ENCODE measurements around the gene POTEM. TPM values are rescaled to one million over a fixed set of nuclear protein-coding genes. Genes with fewer than 3 reads are reported as not detected.
"Not testable (repeated sequence)": the region's sequence is repeated elsewhere in the genome, so short reads cannot be mapped to it uniquely, and the experiment has no call there.

Gene POTEM
- total RNA-seq, 1 donor from 2014 or later = not detected

- not testable (repeated sequence) for H3K27ac Mint-ChIP-seq; H4K20me1 ChIP-seq (ENCODE audit: low read depth); H3K27me3 Mint-ChIP-seq (ENCODE audit: insufficient read depth, low read depth); H3K9me3 ChIP-seq (ENCODE audit: low read depth); H3K36me3 Mint-ChIP-seq; H3K4me2 ChIP-seq; H3F3A ChIP-seq (ENCODE audit: low read depth); H3K4me3 ChIP-seq; H3K9ac ChIP-seq; H3K4me1 ChIP-seq; DNase-seq (ENCODE audit: low spot score); H3K9me3 Mint-ChIP-seq; H2AFZ ChIP-seq (replicated peaks); H3K79me2 ChIP-seq (ENCODE audit: low read depth); H3K27ac ChIP-seq; H3K4me3 Mint-ChIP-seq; H3K27me3 ChIP-seq; H3K36me3 ChIP-seq; H3K4me1 Mint-ChIP-seq
These were observed 44.5 kb downstream of the POTEM start for GRCh38 chr14:19011703-19012102.

GRCh38 chr14:19015185-19015584, 48.0 kb downstream of the POTEM start:
- not testable (repeated sequence) for H3K4me2 ChIP-seq; DNase-seq (ENCODE audit: low spot score); H3K27me3 ChIP-seq; H3K4me1 Mint-ChIP-seq; H3K4me3 Mint-ChIP-seq; H3K79me2 ChIP-seq (ENCODE audit: low read depth); H2AFZ ChIP-seq (replicated peaks); H3F3A ChIP-seq (ENCODE audit: low read depth); H3K9ac ChIP-seq; H3K27me3 Mint-ChIP-seq (ENCODE audit: insufficient read depth, low read depth); H3K4me3 ChIP-seq; H3K9me3 Mint-ChIP-seq; H3K27ac Mint-ChIP-seq; H3K4me1 ChIP-seq; H3K27ac ChIP-seq; H3K9me3 ChIP-seq (ENCODE audit: low read depth); H4K20me1 ChIP-seq (ENCODE audit: low read depth); H3K36me3 ChIP-seq; H3K36me3 Mint-ChIP-seq

GRCh38 chr14:19025080-19025589, 57.9 kb downstream of the POTEM start:
- H3K9me3 Mint-ChIP-seq, H3K36me3 Mint-ChIP-seq: not testable (repeated sequence)

GRCh38 chr14:19026649-19027351, 59.6 kb downstream of the POTEM start:
- H3K9ac ChIP-seq; H3K36me3 ChIP-seq; H3K4me1 Mint-ChIP-seq; DNase-seq (ENCODE audit: low spot score); H3K4me1 ChIP-seq; H3K27me3 Mint-ChIP-seq (ENCODE audit: insufficient read depth, low read depth); H3K4me3 ChIP-seq; H3K27ac ChIP-seq; H3K4me2 ChIP-seq; H3K9me3 ChIP-seq (ENCODE audit: low read depth); H3K36me3 Mint-ChIP-seq; H3F3A ChIP-seq (ENCODE audit: low read depth); H2AFZ ChIP-seq (replicated peaks); H3K27me3 ChIP-seq; H3K79me2 ChIP-seq (ENCODE audit: low read depth); H3K4me3 Mint-ChIP-seq; H3K9me3 Mint-ChIP-seq; H3K27ac Mint-ChIP-seq; H4K20me1 ChIP-seq (ENCODE audit: low read depth): not testable (repeated sequence)

More at GRCh38 chr14:19025080-19025589, 57.9 kb downstream of the POTEM start:
- not testable (repeated sequence) for H3K27me3 ChIP-seq; H3K27ac Mint-ChIP-seq; H3K4me1 Mint-ChIP-seq; H3K27ac ChIP-seq; H4K20me1 ChIP-seq (ENCODE audit: low read depth); H3K9me3 ChIP-seq (ENCODE audit: low read depth); H3K4me3 Mint-ChIP-seq; DNase-seq (ENCODE audit: low spot score); H2AFZ ChIP-seq (replicated peaks); H3K36me3 ChIP-seq; H3K79me2 ChIP-seq (ENCODE audit: low read depth); H3K9ac ChIP-seq; H3F3A ChIP-seq (ENCODE audit: low read depth); H3K4me1 ChIP-seq; H3K4me2 ChIP-seq; H3K27me3 Mint-ChIP-seq (ENCODE audit: insufficient read depth, low read depth); H3K4me3 ChIP-seq

GRCh38 chr14:19027895-19028294, 60.7 kb downstream of the POTEM start:
- H4K20me1 ChIP-seq (ENCODE audit: low read depth); H3K27ac Mint-ChIP-seq; H3K27me3 ChIP-seq; H2AFZ ChIP-seq (replicated peaks); H3K9ac ChIP-seq; H3K27ac ChIP-seq; H3K36me3 ChIP-seq; H3K27me3 Mint-ChIP-seq (ENCODE audit: insufficient read depth, low read depth); H3K79me2 ChIP-seq (ENCODE audit: low read depth); H3F3A ChIP-seq (ENCODE audit: low read depth); H3K9me3 Mint-ChIP-seq; H3K4me2 ChIP-seq; H3K36me3 Mint-ChIP-seq; H3K4me1 Mint-ChIP-seq; H3K9me3 ChIP-seq (ENCODE audit: low read depth); H3K4me3 ChIP-seq; DNase-seq (ENCODE audit: low spot score); H3K4me1 ChIP-seq; H3K4me3 Mint-ChIP-seq: not testable (repeated sequence)

GRCh38 chr14:19036811-19037382, 69.7 kb downstream of the POTEM start:
- not testable (repeated sequence) for H3K27ac ChIP-seq; H3F3A ChIP-seq (ENCODE audit: low read depth); H3K36me3 Mint-ChIP-seq; DNase-seq (ENCODE audit: low spot score); H3K4me1 Mint-ChIP-seq; H3K27me3 ChIP-seq; H3K9me3 ChIP-seq (ENCODE audit: low read depth); H4K20me1 ChIP-seq (ENCODE audit: low read depth); H3K36me3 ChIP-seq; H3K27me3 Mint-ChIP-seq (ENCODE audit: insufficient read depth, low read depth); H3K27ac Mint-ChIP-seq; H3K9me3 Mint-ChIP-seq; H3K4me1 ChIP-seq; H2AFZ ChIP-seq (replicated peaks); H3K4me3 ChIP-seq; H3K79me2 ChIP-seq (ENCODE audit: low read depth); H3K4me3 Mint-ChIP-seq; H3K4me2 ChIP-seq; H3K9ac ChIP-seq

GRCh38 chr14:19038060-19038664, 70.9 kb downstream of the POTEM start:
- not testable (repeated sequence) for H3K79me2 ChIP-seq (ENCODE audit: low read depth); H3K9ac ChIP-seq; H3K4me1 ChIP-seq; H3K4me1 Mint-ChIP-seq; H2AFZ ChIP-seq (replicated peaks); H4K20me1 ChIP-seq (ENCODE audit: low read depth); DNase-seq (ENCODE audit: low spot score); H3K27me3 ChIP-seq; H3K27me3 Mint-ChIP-seq (ENCODE audit: insufficient read depth, low read depth); H3F3A ChIP-seq (ENCODE audit: low read depth); H3K9me3 Mint-ChIP-seq; H3K27ac Mint-ChIP-seq; H3K36me3 ChIP-seq; H3K27ac ChIP-seq; H3K4me3 Mint-ChIP-seq; H3K4me3 ChIP-seq; H3K9me3 ChIP-seq (ENCODE audit: low read depth); H3K4me2 ChIP-seq; H3K36me3 Mint-ChIP-seq

- not testable (repeated sequence) for H3K27ac ChIP-seq; H4K20me1 ChIP-seq (ENCODE audit: low read depth); H3K27me3 ChIP-seq; H3F3A ChIP-seq (ENCODE audit: low read depth); H2AFZ ChIP-seq (replicated peaks); H3K9me3 Mint-ChIP-seq; H3K4me3 Mint-ChIP-seq; H3K9ac ChIP-seq; H3K4me1 Mint-ChIP-seq; H3K4me1 ChIP-seq; H3K27me3 Mint-ChIP-seq (ENCODE audit: insufficient read depth, low read depth); H3K4me2 ChIP-seq; H3K9me3 ChIP-seq (ENCODE audit: low read depth); H3K36me3 Mint-ChIP-seq; H3K4me3 ChIP-seq; DNase-seq (ENCODE audit: low spot score); H3K36me3 ChIP-seq; H3K79me2 ChIP-seq (ENCODE audit: low read depth); H3K27ac Mint-ChIP-seq
These were observed 71.6 kb downstream of the POTEM start for GRCh38 chr14:19038785-19039184.

Measured in neural progenitor cell (in vitro differentiated cells).